ENCODE measurements around the gene NOL8.

- no peak for TF ChIP-seq CTCF (IDR thresholded peaks at IDR 0.05 in 8 of 11, conservative IDR thresholded peaks at IDR 0.05 in 3 of 11)
- no peak for TF ChIP-seq POLR2A (IDR thresholded peaks at IDR 0.05)
These were observed 60.0 kb downstream of the NOL8 start for GRCh38 chr9:92265154-92265553.
